ENCODE data around the gene INPP5E. TPM values are rescaled to one million over a fixed set of nuclear protein-coding genes. Genes with fewer than 3 reads are reported as not detected.

INPP5E gene
- total RNA-seq, 1 experiment from 2014 or later: 18.2 TPM

GRCh38 chr9:136383436-136383835 is 56.2 kb downstream of the INPP5E start:
- no peak overlapping the region for H2AFZ ChIP-seq
- no peaks in the 10 kb centered on the region for H3K9me2 ChIP-seq (ENCODE audit: insufficient read depth)
- no peaks in the 10 kb centered on the region for H3K9me3 ChIP-seq (ENCODE audit: insufficient read depth, low read depth)
- H3K27ac ChIP-seq: no peak overlapping the region
- H3K4me1 ChIP-seq (replicated peaks; ENCODE audit: insufficient read depth): no peaks in the 10 kb centered on the region
- no peaks in the 10 kb centered on the region for H3K79me2 ChIP-seq (ENCODE audit: low read depth)
- H3K27me3 ChIP-seq (ENCODE audit: insufficient read depth, low read depth): no peaks in the 10 kb centered on the region
- no peak for DNase-seq
- ChIA-PET POLR2A (ENCODE audit: unreplicated experiment) (no interaction called here), CTCF (no interaction called here)
- H3K4me3 ChIP-seq: no peak overlapping the region
- TF ChIP-seq EZH2 (IDR thresholded peaks at IDR 0.05; ENCODE audit: low read depth) (no peak), CTCF (conservative IDR thresholded peaks at IDR 0.05) (no peak)
- H4K20me1 ChIP-seq (ENCODE audit: insufficient read depth): no peaks in the 10 kb centered on the region; the same call in 1 of the 2 replicates
- no peak overlapping the region for H3K4me2 ChIP-seq
- H3F3A ChIP-seq (ENCODE audit: insufficient read depth, low read depth): no peaks in the 10 kb centered on the region
- intact Hi-C loops (cut with micrococcal nuclease; ENCODE audit: unreplicated experiment): no loop called here
- BruUV-seq (replicated peaks): no TSS peak
- H3K36me3 ChIP-seq (ENCODE audit: low read depth): no peaks in the 10 kb centered on the region; the same call in 1 of the 2 replicates

- Histone ChIP-seq H3K36me3 (ENCODE audit: low read depth) (no peaks in the 10 kb centered on the region; the same call in 1 of the 2 replicates), H3K4me1 (replicated peaks; ENCODE audit: insufficient read depth) (no peaks in the 10 kb centered on the region), H4K20me1 (ENCODE audit: insufficient read depth) (no peaks in the 10 kb centered on the region; the same call in 1 of the 2 replicates), H3K9me3 (ENCODE audit: insufficient read depth, low read depth) (no peaks in the 10 kb centered on the region), H3K27me3 (ENCODE audit: insufficient read depth, low read depth) (no peaks in the 10 kb centered on the region), H3K4me2 (no peak overlapping the region), H2AFZ (no peak overlapping the region), H3K79me2 (ENCODE audit: low read depth) (no peaks in the 10 kb centered on the region), H3F3A (ENCODE audit: insufficient read depth, low read depth) (no peaks in the 10 kb centered on the region), H3K9me2 (ENCODE audit: insufficient read depth) (no peaks in the 10 kb centered on the region), H3K4me3 (no peak overlapping the region), H3K27ac (no peak overlapping the region)
- ChIA-PET POLR2A (ENCODE audit: unreplicated experiment) (no interaction called here), CTCF (no interaction called here)
- intact Hi-C loops (cut with micrococcal nuclease; ENCODE audit: unreplicated experiment): no loop called here
- no TSS peak for BruUV-seq (replicated peaks)
- no peak for DNase-seq
- TF ChIP-seq CTCF (conservative IDR thresholded peaks at IDR 0.05) (no peak), EZH2 (IDR thresholded peaks at IDR 0.05; ENCODE audit: low read depth) (no peak)
These were observed 57.6 kb downstream of the INPP5E start for GRCh38 chr9:136381966-136382513.

GRCh38 chr9:136381311-136381710 is 58.3 kb downstream of the INPP5E start:
- Histone ChIP-seq H3F3A (ENCODE audit: insufficient read depth, low read depth) (no peaks in the 10 kb centered on the region), H3K36me3 (ENCODE audit: low read depth) (no peaks in the 10 kb centered on the region; the same call in 1 of the 2 replicates), H4K20me1 (ENCODE audit: insufficient read depth) (no peaks in the 10 kb centered on the region; the same call in 1 of the 2 replicates), H3K4me2 (no peak overlapping the region), H3K4me1 (replicated peaks; ENCODE audit: insufficient read depth) (no peaks in the 10 kb centered on the region), H3K9me3 (ENCODE audit: insufficient read depth, low read depth) (no peaks in the 10 kb centered on the region), H2AFZ (no peak overlapping the region), H3K4me3 (no peak overlapping the region), H3K27me3 (ENCODE audit: insufficient read depth, low read depth) (no peaks in the 10 kb centered on the region), H3K79me2 (ENCODE audit: low read depth) (no peaks in the 10 kb centered on the region), H3K27ac (no peak overlapping the region), H3K9me2 (ENCODE audit: insufficient read depth) (no peaks in the 10 kb centered on the region)
- intact Hi-C loops (cut with micrococcal nuclease; ENCODE audit: unreplicated experiment): no loop called here
- ChIA-PET CTCF (no interaction called here), POLR2A (ENCODE audit: unreplicated experiment) (interaction anchor here (0.6 kb wide), 1 partner anchor 16 kb away, joined by 3 read pairs; no protein-coding TSS in a partner anchor)
- no peak for DNase-seq
- TF ChIP-seq EZH2 (IDR thresholded peaks at IDR 0.05; ENCODE audit: low read depth): no peak
- no peak for TF ChIP-seq CTCF (conservative IDR thresholded peaks at IDR 0.05)
- BruUV-seq (replicated peaks): no TSS peak

Data from PC-9 (cell line).